GM13977 (cell line): ENCODE results near the gene FGGY.
"Not testable (repeated sequence)": the region's sequence is repeated elsewhere in the genome, so short reads cannot be mapped to it uniquely, and the experiment has no call there.

Experiments used
- DNase-seq: peaks from one replicate; pipeline ENCODE4 v3.0.0; 2012; ENCODE audit warnings: low spot score
- CTCF ChIP-seq: IDR thresholded peaks from 2 replicates; pipeline ENCODE4 v1.5.1; 2012; ENCODE audit warnings: mild to moderate bottlenecking, control low read depth; ENCODE audit not compliant: insufficient read depth; ENCODE audit errors: extremely low read depth, missing control alignments
- in situ Hi-C: fragments of 300-500 bp; cut with MboI; formaldehyde crosslinking; loops from one replicate; pipeline ENCODE4 v1.12.0; 2022; ENCODE audit warnings: low sequenced_read_pairs, low pct_unique_long_range_greater_than_20kb, mixed read lengths, inconsistent platforms; ENCODE audit not compliant: unreplicated experiment

The FGGY gene

GRCh38 chr1:59601041-59601441 is 304.1 kb downstream of the FGGY start:
- no peak for TF ChIP-seq CTCF
- DNase-seq = no peak
- in situ Hi-C loops = no loop called here

DNA sequence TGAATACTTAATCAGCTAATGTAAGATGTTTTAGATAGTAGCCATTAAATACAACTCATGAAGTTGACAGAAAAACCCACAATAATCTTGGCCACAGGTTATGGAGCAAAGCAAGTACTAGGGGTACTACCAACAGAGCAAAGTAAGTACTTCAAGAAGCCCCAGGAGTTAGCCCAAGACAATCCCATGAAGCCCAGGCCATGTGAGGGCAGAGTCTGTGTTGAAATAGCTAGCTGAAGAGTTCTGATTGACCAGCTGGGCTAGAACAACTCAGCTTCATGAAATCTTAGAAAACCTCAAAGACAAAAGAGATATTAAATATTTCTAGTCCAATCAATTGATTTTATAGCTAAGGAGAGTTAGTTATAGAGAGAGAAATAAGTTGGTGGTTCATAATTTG is 304.9 kb downstream of the FGGY start:
- no peak for TF ChIP-seq CTCF
- DNase-seq = no peak
- in situ Hi-C loops = no loop called here

- no peak for TF ChIP-seq CTCF
- no peak for DNase-seq
- in situ Hi-C loops = no loop called here
Measured at GRCh38 chr1:59604191-59604590, 307.3 kb downstream of the FGGY start.

DNA sequence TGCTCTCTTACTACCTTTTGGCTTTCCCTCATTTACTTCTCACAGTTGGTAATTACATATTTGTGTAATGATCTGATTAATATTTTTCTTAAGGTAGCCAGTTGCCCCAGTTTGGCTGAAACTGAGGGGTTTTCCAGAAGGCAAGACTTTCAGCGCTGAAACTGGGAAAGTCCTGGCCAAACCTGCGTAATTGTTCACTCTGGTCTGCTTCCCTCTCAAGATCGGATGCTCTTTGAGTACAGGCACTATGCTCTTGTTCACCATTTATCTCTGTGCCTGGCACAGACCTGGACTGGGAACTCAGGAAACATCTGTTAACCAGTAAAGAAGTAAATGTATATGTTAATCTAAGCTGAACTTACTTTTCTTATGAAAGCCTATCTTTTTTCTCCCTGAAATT is 308.3 kb downstream of the FGGY start:
- in situ Hi-C loops = no loop called here
- peak; percentile 17 for DNase-seq
- no peak for TF ChIP-seq CTCF

- in situ Hi-C loops = no loop called here
- DNase-seq = no peak
- no peak for TF ChIP-seq CTCF
Measured at GRCh38 chr1:59605761-59606160, 308.9 kb downstream of the FGGY start.

DNA sequence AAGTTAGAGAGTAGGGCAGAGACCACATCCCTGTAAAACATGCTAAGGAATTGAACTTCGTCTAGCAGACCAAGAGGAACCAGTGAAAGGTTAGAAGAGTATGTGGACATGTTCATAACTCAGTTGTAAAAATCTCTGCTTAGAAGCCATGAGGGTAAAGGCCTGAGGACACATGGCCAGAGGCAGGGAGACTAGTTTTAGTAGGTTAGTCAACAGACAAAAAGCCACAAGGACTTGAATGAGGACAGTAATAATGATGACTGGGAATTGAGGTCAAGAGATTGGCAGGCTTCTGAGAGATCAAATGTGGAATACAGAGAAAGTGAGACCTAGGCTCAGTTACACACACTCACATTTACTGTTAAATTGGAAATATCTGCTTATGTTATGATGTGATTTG is 312.4 kb downstream of the FGGY start:
- in situ Hi-C loops = no loop called here
- no peak for TF ChIP-seq CTCF
- no peak for DNase-seq

GRCh38 chr1:59610499-59610898 is 313.6 kb downstream of the FGGY start:
- DNase-seq, in situ Hi-C loops: not testable (repeated sequence)
